Dedifferentiated amniotic fluid mesenchymal stem cell (primary cell): Measurements from ENCODE around the gene PARD3.
"Not testable (repeated sequence)": the region's sequence is repeated elsewhere in the genome, so short reads cannot be mapped to it uniquely, and the experiment has no call there.

ENCODE experiments used
- DNase-seq: peaks from one replicate; pipeline ENCODE4 v3.0.0-alpha.2; 2016; ENCODE audit errors: extremely low spot score

The PARD3 gene

DNA sequence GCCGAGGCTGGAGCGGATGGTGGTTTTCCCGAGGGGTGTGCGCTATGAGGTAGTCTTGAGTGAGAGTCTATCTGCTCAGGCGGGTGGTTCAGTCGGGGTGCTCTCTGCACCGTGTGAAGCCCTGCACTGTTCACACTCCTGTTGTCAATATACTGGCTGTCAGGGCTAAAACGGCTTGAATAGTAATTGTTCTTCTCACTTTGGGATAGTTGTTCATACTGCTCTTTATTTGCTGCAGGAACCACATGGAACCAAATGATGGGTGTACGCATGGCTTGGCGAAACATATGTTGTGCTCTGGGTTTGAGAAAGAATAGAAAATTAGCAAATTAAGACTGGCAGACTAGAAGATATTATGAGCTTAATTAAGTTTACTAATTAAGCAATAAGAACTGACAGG lies 432.5 kb downstream of the PARD3 start:
- no peak for DNase-seq

DNA sequence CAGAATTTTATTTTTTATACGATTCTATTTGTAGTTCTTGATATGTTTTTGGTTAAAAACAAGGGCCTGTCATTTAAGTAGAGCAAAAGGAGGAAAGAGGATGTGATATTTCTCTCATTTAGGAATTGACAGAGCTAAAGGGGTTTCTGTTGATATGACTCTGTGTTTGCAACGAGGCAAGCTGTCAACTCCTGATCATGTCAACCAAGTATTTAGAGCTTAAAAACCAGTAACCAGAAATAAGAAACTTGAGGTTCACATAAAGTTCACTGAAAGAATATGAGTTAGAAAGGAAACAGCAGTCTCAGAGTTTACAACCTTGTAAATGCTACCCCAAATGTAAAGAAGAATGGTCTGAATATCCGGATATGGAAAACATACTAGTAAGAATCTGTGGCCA lies 434.2 kb downstream of the PARD3 start:
- DNase-seq = no peak

DNA sequence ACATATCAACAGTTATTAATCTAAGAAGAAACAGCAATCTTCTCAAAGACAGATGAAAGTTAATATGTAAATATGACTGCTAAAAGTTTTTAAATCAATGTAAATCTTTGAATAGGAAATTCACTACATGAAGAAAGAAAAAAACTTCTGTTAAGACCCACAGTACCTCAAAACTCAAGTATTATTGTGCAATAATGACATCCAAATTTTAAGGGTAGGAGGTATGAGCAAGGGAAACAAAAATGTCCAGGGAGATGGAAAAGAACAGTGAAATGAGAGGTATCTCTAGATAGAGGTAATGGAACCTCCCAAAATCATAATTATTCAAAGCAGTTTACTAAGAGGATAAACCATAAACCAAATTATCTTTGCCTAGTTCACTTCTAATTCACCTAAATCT lies 436.8 kb downstream of the PARD3 start:
- DNase-seq = no peak

DNA sequence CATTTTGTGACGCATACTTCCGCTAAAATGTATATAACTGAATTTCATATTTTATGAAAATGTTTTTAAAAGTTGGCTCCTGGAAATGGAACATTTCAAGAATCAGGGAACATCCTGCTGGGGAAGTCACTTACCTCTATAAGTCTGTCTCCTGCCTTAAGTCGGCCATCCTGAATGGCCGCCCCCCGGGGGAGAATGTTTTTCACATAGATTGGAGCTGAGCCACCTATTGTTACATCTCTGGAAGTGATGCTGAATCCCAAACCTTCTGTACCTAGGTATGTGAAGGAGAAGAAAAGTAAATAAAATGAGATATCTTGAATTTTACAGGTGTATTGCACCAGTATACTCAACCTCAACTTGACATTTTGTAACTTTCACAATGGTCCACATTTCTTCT lies 437.3 kb downstream of the PARD3 start:
- DNase-seq = no peak

DNA sequence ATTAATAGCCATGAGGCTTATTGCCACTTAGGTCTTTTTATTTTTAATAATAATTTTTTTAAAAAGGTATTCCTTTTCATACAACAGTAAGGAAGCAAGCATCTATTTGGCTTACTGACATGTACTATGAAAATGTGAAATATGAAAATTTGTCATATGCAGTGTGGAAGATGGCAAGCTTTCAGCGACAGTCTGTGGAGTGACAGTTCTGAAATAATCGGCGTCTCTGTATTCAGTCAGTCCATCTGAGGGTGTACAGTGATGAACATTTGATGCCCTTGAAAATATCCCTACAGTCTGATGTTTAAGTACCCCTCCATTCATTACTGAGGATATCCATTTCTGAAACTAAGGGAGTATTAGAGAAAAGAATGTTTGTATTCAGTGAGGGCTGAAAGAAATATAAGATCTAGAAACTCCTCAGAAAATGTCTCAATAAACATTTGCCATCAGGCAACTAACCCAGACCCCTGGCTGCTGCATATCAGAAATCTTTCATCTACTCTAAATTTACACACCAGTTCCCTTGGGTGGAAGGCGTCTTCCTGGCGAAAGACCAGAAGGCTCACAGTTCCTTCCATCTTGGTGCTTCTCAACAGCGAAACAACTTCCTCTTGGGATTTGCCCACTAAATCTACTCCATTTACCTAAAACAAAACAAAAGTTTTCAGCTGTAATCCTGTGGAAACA lies 440.6 kb downstream of the PARD3 start:
- DNase-seq = no peak

DNA sequence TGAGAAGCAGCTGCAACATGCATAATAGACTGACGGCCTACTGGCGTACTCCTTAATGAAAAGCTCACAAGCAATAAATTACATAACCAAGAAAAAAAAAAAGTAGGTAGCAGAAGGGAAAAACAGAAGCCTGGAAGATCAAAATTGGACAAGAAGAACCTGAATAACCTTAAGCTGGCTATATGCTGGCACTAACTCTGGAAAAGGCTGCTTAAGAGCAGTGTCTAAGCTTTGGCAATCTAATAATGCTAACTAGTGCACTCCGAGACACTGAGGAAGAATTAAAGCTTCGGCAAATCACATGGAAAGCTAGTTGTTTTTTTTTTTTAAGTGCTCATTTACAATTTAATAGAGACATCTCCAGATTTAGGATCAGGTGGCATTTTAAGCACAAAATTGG lies 441.9 kb downstream of the PARD3 start:
- DNase-seq = no peak

DNA sequence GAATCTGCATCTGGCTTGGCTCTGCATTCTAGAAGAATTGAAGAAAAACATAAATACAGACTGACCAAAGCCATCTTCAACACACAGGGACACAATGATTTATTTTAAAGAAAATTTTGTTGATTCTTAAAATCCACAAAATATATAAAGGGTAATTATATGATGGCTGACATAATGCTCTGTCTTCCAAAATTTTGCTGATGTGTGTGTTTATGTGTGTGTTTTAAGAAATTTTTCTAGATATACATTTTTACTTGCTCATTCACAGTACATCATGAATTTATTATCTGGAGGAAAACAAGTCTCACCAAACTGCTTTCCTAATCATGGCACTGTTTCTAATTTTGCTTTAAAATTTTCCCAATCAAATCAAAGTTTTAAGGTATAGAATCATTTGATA lies 442.6 kb downstream of the PARD3 start:
- DNase-seq = no peak

DNA sequence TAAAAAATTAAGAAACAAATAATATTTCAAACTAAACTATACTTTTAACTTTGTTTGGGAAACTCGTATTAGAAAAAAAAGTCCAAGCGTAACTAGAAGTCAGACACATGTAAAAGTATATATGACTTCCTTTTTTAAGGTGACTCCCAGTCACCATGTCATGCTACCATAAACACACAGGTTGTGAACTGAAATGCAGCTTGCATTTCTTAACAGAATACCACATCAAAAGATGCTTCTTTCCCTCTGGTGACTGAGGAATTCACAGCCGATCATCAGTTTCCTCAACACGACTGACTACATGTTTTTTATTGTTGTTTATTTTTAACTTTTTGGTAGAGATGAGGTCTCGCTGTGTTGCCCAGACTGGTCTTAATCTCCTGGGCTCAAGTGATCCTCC lies 445.0 kb downstream of the PARD3 start:
- no peak for DNase-seq

DNA sequence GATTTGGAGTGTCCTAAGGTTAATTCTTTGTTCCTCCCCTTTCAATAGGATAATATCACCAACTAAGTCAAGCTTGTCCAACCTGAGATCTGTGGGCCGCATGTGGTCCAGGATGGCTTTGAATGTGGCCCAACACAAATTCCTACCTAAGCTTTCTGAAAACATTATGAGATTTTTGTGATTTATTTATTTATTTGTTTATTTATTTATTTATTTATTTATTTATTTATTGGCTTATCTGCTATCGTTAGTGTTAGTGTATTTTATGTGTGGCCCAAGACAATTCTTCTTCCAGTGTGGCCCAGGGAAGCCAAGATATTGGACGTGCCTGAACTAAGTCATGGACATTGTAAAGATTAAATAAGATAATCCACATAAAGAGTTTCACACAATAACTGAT lies 446.0 kb downstream of the PARD3 start:
- no peak for DNase-seq

DNA sequence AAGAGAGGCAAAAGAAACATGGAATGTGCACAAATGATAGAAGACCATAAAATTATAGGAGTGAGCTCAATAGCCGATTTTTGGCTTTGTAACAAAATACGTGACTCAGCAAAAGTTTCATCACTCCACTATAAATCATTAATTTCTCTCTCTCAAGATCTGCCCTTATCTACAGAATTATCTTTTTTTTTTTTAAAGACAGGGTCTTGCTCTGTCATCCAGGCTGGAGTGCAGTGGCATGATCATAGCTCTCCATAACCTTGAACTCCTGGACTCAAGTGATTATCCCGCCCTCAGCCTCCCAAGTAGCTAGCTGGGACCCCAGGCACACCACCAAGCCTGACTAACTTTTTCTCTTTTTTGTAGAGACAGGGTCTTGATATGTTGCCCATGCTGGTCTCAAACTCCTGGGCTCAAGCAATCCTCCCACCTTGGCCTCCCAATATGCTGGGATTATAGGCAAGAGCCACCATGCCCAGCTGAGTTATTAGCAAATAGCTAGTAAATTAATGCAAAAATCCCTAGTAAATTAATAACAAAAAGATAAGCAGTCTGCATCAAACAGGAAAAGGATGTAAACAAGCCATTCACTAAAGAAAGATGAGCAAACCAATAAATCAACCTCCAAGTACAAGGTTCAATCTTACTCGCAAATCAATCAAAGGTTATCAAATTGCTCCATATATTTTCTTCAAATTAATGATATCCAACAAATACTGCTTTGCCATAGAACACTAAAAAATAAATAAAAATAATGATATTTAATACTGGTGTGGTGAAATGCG lies 450.7 kb downstream of the PARD3 start:
- DNase-seq = no peak

DNA sequence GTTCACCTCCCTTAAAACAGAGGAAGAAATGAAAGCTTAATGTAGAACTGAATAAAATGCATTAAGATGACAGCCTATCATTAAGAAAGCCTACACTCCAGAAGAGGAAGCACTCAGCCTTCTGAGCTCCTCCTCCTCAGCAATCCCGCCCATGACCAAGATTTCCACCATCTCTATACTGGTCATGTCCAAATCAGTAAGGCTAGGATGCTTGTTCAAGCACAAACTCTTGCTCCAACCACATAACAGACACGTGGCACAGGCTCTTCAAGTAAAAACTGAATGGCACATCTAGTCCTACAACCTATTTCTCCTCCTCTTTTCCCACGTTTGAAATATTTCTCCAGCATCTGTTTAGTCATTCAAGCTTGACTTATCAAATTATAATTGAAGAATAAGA lies 454.1 kb downstream of the PARD3 start:
- DNase-seq = no peak

DNA sequence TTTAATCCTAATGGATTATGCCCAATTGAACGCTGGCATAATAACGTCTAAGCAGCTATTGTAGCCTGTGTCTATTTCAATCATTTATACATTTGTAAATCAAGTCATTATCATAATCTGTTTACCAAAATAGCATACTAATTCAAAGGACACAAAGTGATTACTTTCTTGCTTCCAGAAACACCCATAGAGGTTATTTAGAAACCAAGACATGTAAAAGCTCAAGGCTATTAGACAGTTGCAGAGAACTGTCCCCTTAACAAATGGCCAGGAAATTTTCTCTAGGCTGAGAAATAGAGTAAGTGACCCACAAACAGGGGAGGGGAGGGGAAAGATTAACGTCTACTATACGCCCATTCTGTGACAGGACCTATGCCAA lies 455.7 kb downstream of the PARD3 start:
- no peak for DNase-seq

DNA sequence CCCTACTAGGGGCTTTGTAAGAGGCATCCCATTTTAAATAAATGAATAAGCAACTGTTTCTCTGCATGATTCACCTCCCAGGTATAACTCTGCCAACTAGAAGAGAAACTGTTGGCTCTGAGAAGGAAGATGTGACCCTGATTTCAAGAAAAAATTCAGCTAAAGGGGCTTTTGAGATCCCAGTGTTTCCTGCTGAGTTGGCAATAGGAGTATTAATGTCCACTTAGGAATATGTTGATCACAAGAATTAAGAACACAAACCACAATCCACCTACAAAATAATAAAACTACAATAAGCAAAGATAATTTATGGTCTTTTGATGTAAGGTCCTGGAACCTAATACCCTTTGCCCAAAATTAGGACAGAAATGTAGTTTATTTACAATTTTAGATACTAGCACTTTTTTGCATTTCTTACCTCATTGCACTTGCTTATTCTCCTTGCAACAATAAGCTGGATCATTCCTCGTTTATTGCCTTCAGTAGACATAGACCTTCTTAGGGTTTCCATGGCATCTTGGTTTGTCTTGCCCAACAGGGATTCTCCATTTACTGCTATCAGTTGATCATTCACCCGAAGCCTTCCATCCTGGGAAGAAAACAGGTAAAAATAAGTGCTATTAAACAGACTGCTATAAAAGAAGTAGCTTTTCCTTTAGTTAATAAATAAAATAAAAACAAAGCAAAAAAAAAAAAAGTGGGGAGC lies 456.2 kb downstream of the PARD3 start:
- no peak for DNase-seq

DNA sequence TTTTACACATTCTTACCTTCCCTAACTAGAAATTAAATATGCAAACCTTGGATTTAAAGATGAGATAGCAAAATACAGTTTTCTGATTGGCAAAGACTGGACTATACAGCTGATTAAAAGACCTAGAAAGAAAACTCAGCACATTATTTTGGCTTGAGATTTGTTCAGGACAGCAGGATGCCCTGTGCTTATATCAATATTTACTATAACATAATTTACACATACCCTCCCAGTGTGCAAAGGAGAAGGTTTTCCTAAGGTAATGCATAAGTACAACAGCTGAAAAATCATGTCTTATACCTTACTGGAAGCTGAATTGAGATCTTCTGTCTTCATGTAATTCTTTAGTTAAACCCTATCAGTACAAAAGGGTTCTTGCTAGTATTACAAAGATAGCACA lies 458.6 kb downstream of the PARD3 start:
- DNase-seq = no peak

DNA sequence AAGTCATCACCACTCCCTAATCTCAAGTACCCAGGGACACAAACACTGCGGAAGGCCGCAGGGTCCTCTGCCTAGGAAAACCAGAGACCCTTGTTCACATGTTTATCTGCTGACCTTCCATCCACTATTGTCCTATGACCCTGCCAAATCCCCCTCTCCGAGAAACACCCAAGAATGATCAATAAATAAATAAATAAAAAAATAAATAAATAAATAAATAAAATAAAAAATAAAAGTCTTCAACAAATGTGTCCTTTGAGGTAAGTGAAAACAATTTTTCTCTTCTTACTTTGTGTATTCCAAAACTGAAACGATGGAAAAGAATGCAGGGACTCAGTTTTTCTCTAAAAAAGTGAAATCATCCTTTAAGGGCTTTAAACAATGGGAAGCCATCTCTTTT lies 461.6 kb downstream of the PARD3 start:
- not testable (repeated sequence) for DNase-seq

DNA sequence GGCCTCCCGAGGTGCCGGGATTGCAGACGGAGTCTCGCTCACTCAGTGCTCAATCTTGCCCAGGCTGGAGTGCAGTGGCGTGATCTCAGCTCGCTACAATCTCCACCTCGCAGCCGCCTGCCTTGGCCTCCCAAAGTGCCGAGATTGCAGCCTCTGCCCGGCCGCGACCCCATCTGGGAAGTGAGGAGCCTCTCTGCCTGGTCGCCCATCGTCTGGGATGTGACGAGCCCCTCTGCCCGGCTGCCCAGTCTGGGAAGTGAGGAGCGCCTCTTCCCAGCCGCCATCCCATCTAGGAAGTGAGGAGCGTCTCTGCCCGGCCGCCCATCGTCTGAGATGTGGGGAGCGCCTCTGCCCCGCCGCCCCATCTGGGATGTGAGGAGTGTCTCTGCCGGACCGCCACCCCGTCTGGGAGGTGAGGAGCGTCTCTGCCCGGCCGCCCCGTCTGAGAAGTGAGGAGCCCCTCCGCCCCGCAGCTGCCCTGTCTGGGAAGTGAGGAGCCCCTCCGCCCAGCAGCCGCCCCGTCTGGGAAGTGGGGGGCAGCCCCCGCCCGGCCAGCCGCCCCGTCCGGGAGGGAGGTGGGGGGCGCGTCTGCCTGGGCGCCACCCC lies 462.4 kb downstream of the PARD3 start:
- DNase-seq = not testable (repeated sequence)

DNA sequence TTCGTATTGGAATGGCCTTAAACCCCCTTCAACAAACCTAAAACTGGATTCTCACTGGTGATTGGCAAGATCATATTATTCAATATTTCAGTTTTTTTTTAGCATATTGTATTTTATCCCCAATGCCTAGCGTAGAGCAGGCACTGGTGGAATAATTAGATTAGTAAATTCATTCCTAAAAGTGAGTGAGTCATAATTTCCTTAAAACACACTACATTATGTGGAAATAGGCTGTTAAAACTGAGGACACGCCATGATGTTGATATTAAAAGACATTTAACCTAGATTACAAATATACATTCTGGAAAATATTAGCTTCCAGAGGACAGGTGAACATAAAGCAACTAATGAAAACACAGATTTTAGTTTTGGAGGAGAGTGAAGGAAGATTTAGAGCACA lies 463.9 kb downstream of the PARD3 start:
- peak; percentile 27 for DNase-seq

DNA sequence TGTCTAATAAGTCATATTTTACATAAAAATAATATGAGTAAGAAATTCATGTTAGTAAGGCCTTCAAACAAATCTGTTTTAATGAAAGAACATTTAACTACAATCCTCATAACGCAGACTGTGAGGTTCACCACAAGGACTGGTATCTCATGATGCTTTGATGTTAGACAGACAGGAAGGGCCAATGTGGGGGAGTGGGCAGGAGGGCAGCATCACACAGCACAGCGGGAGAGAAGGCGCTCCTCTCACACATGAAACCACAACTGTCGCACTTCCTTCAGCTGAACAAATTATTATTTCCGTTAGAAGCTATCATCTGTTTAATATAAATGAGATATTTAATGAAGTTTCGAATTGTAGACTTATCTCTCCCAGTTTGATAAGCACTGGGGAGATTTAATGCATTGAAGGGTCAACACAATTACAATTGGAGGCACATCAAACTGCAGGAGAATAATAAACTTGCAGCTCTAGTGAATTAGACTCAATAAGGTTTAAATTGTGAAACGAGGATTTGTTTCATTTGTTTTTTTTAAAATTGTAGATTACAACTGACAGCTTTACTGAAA lies 466.1 kb downstream of the PARD3 start:
- no peak for DNase-seq

DNA sequence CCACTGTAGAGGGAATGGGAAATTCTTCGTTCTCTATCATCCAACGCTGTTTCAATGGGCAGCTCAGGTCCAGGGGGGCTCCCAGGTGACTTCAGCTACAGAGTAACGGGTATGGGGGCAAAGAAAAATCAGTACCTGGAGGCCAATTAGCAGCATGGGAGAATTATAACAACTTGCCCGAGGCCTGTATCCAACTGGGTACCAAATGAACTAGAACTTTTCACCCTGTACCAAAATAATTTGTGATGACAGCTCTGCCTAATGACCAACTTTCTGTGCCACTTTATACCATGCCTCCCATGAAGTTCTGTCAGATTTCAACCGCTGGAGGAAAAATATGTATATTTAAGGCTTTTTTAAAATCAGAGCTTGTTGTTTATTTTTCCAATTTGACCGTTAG lies 467.1 kb downstream of the PARD3 start:
- DNase-seq = no peak

DNA sequence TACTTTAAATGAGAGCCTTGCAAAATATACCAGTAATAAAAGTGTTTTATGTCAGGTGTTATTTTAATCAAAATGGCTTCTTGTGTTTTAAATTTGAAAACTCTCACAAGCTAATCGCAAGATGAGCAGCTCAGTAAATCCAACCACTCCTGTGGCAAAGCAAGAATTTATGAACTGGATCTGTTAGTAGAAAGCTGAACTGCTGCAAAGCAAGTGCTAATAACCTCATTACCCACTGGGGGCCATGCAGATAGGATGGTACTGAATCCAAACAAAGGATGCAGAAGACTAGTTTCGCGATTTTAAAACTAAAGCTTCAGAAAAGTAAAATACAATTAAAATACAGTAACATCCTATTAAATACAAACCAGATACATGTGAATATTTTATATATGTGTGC lies 468.0 kb downstream of the PARD3 start:
- no peak for DNase-seq

DNA sequence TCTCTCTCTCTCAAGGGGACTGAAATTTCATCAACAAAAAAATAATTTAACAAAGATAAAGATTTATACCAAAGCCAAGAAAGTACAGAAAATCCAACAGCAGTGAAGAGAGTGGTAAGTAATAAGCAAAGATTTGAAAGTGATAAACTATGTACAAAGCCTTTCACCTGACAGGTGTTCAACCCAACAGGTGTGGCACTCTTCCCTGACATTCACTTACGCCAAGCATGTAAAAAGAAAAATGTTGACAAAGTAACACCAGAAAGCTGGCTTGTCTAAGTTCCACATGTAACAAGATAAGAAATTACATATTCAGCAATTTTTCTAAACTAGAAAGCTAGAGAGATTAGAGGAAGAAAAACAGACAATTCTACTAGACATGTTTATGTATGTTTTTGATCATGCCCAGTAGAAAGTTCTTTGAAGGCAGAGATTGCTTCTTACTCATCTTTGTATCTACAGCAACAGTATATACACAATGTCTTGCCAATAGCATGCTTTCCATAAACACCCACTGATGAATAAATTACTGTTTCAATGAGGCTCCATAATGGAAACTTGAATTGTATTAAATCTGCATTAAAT lies 468.5 kb downstream of the PARD3 start:
- DNase-seq = no peak

DNA sequence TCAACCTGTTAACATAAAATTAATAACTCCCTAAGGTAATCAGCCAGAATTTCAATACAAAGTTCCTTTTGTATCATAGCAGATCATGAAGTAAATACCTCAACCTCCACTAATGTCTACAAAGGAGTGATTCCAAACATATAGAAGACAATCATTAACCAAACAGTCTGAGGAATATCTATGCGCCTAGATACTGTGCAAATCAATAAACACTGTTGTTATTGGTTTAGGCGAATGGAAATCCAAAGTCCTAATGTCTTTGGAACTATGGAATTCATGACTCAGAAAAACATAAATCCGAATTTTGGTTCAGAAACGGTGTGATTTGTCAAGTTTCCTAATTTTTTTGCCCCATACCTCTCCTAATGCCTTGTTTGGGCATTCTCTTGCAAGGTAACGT lies 469.7 kb downstream of the PARD3 start:
- no peak for DNase-seq
